Breast epithelium (tissue), 4 donors: Measurements from ENCODE around the gene CYSTM1. TPM values are rescaled to one million over a fixed set of nuclear protein-coding genes. Genes with fewer than 3 reads are reported as not detected.

Experiments used
- DNase-seq, 2 donors: peaks; one replicate each; pipeline ENCODE4 v3.0.0-alpha.2; 2019; ENCODE audit warnings: low spot score in 2 of 2
- H3K27ac ChIP-seq, 2 donors: fragments of 200-600 bp; sonication (generic) in 1 of 2; one replicate each; pipeline ENCODE4 v1.5.1; 2016 to 2019; ENCODE audit warnings: mild to moderate bottlenecking in 1 of 2
- H3K27me3 ChIP-seq, 2 donors: fragments of 200-600 bp; sonication (generic) in 1 of 2; one replicate each; pipeline versions ENCODE4 v1.5.1 to v1.6.0; 2017 to 2019; ENCODE audit warnings: control low read depth in 1 of 2, mild to moderate bottlenecking in 1 of 2
- H3K36me3 ChIP-seq: fragments of 200-600 bp; one replicate; pipeline ENCODE4 v1.5.1; 2019
- H3K4me1 ChIP-seq, 2 donors: fragments of 200-600 bp; sonication (generic); one replicate each; pipeline ENCODE4 v1.5.1; 2016 to 2019; ENCODE audit warnings: control low read depth in 1 of 2
- H3K4me3 ChIP-seq, 3 donors: fragments of 200-600 bp; sonication (generic); 1 replicate in 2 of 3; 2 replicates in 1 of 3; pipeline ENCODE4 v1.5.1; 2016 to 2019; ENCODE audit warnings: mild to moderate bottlenecking in 3 of 3, moderate library complexity in 2 of 3
- H3K9me3 ChIP-seq, 2 donors: fragments of 200-600 bp; sonication (generic) in 1 of 2; one replicate each; pipeline ENCODE4 v1.5.1; 2016 to 2019; ENCODE audit warnings: control low read depth in 1 of 2
- POLR2A ChIP-seq: fragments of 450-650 bp; IDR thresholded peaks from one replicate; pipeline ENCODE4 v1.6.1; 2016; ENCODE audit warnings: antibody characterized with exemption, mild to moderate bottlenecking, moderate library complexity
- POLR2AphosphoS5 ChIP-seq, 3 donors: sonication (generic); formaldehyde crosslinking; IDR thresholded peaks; one replicate each; pipeline ENCODE4 v1.6.1; 2017; ENCODE audit warnings: antibody characterized with exemption in 3 of 3
- intact Hi-C: fragments of 100-400 bp; cut with DNase I; formaldehyde crosslinking; loops from one replicate; pipeline ENCODE4 v1.15.1; 2023; ENCODE audit warnings: low total_unique reads
- total RNA-seq, 3 donors: library from RNA; depleted of rRNA; stranded (reverse); fragments of >200 nt; gene quantifications; one replicate each; pipeline ENCODE4 v1.1.0, GENCODE V29; 2016
- TF ChIP-seq, protein P1 (sequence below), 3 donors: fragments of 450-650 bp; IDR thresholded peaks; one replicate each; pipeline ENCODE4 v1.5.1; 2016 to 2017; ENCODE audit warnings: antibody characterized with exemption in 3 of 3, mild to moderate bottlenecking in 3 of 3, moderate library complexity in 3 of 3

Gene CYSTM1
- total RNA-seq, 3 donors from 2014 or later, result 56.5 to 108 (median 76.0) TPM

DNA sequence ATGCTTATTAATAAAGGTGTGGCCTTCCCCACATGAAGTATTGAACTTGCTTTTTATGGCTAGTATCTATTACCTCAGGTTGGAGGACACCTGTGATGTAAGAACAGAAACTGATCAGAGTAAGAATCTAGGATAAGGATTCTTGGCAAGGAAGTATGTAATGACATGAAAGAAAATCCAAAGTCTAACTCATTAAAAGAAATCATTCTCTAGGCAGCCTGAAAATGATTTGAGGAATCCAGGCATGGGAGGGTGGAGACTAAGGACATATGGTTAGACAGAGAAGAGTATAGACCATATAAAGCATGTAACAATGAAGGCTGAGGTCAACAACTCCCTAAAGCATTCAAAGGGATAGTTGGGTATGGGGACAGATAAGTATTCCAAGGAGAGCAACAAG is 95.0 kb downstream of the CYSTM1 start:
- no peaks in the 10 kb centered on the region for H3K36me3 ChIP-seq
- no peak overlapping the region for H3K4me3 ChIP-seq
- no peaks in the 10 kb centered on the region for H3K27me3 ChIP-seq
- no peak overlapping the region for H3K27ac ChIP-seq
- intact Hi-C loops, result no loop called here
- TF ChIP-seq POLR2AphosphoS5 (IDR thresholded peaks at IDR 0.05), result no peak
- TF ChIP-seq POLR2A, result no peak
- TF ChIP-seq, protein P1, sequence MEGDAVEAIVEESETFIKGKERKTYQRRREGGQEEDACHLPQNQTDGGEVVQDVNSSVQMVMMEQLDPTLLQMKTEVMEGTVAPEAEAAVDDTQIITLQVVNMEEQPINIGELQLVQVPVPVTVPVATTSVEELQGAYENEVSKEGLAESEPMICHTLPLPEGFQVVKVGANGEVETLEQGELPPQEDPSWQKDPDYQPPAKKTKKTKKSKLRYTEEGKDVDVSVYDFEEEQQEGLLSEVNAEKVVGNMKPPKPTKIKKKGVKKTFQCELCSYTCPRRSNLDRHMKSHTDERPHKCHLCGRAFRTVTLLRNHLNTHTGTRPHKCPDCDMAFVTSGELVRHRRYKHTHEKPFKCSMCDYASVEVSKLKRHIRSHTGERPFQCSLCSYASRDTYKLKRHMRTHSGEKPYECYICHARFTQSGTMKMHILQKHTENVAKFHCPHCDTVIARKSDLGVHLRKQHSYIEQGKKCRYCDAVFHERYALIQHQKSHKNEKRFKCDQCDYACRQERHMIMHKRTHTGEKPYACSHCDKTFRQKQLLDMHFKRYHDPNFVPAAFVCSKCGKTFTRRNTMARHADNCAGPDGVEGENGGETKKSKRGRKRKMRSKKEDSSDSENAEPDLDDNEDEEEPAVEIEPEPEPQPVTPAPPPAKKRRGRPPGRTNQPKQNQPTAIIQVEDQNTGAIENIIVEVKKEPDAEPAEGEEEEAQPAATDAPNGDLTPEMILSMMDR (IDR thresholded peaks at IDR 0.05), result no peak
- no peaks in the 10 kb centered on the region for H3K4me1 ChIP-seq
- no peaks in the 10 kb centered on the region for H3K9me3 ChIP-seq
- DNase-seq, result no peak

DNA sequence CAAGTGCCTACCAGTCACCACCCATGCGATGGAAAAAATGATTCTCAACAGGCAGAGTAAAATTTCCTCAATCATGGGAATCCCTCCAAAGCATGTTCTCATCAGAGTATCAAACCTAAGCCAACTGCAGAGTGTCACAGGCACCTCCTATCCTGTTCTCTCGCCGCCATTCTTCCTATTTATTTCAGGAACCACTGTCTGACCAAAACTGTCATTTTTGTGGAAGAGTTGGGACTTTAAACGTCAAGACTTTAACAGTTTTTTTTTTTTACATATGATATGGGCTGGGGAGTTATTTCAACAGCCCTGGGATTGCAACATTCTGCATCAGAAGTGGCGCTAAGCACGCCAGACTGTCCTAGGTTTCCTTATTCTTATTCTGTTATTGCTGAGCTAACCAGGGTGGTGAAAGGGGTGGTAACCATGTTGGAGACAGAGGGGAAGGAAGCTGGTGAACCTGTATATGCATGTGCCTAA is 98.5 kb downstream of the CYSTM1 start:
- TF ChIP-seq POLR2A (no peak), POLR2AphosphoS5 (IDR thresholded peaks at IDR 0.05) (no peak)
- TF ChIP-seq, protein P1 (IDR thresholded peaks at IDR 0.05), result no peak
- intact Hi-C loops, result no loop called here
- no peaks in the 10 kb centered on the region for H3K36me3 ChIP-seq
- DNase-seq, result no peak
- H3K9me3 ChIP-seq, result no peaks in the 10 kb centered on the region
- H3K27ac ChIP-seq, result no peak overlapping the region
- H3K4me1 ChIP-seq, result no peaks in the 10 kb centered on the region
- H3K4me3 ChIP-seq, result no peak overlapping the region
- no peaks in the 10 kb centered on the region for H3K27me3 ChIP-seq

DNA sequence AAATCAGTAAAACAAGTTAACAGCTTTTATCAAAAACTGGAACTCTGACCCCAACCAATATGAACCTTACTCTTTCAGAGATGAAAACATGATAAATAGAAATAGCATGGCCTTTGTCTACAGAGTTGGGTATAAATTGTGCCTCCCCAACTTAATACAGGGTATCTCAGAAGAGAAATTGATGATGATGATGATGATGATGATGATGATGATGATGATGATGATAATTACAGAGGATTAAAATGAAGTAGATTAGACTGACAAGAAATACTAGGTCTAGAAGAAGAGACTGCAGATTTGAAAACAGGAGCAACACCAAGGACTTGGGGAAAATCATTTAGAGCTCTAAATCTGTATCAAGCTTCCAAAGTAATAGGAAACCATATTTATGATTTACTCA is 100.8 kb downstream of the CYSTM1 start:
- TF ChIP-seq POLR2AphosphoS5 (IDR thresholded peaks at IDR 0.05), result no peak
- TF ChIP-seq POLR2A, result no peak
- TF ChIP-seq, protein P1 (IDR thresholded peaks at IDR 0.05), result no peak
- intact Hi-C loops, result no loop called here
- DNase-seq, result no peak
- H3K27me3 ChIP-seq, result no peaks in the 10 kb centered on the region
- H3K27ac ChIP-seq, result no peak overlapping the region
- no peaks in the 10 kb centered on the region for H3K36me3 ChIP-seq
- H3K4me3 ChIP-seq, result no peak overlapping the region
- no peaks in the 10 kb centered on the region for H3K9me3 ChIP-seq
- H3K4me1 ChIP-seq, result no peaks in the 10 kb centered on the region

DNA sequence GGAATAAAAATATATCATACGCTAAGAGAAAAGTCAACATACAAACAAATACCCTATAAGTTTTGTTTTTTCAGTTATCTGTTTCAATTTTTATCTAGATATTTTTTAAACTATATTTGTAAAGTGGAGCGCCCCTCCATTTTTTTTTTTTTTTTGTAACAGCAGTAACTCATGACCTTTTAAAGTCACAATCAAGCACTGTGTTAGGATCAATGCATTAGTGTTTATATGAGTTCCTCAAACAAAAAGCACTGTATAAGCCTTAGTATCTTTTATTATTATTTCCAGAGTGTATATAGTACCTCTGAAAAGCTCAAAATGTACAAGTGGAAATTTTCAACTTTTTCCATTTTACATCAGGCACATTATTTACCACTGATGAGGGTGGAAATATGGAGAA is 107.3 kb downstream of the CYSTM1 start:
- intact Hi-C loops, result loop anchor here (5.0 kb wide), 1 partner anchor 455 kb away; no protein-coding TSS in a partner anchor
- H3K27me3 ChIP-seq, result no peaks in the 10 kb centered on the region
- no peak overlapping the region for H3K4me3 ChIP-seq
- DNase-seq, result no peak
- H3K4me1 ChIP-seq, result no peaks in the 10 kb centered on the region
- H3K27ac ChIP-seq, result no peak overlapping the region
- H3K36me3 ChIP-seq, result no peaks in the 10 kb centered on the region
- no peaks in the 10 kb centered on the region for H3K9me3 ChIP-seq
- TF ChIP-seq POLR2A (no peak), POLR2AphosphoS5 (IDR thresholded peaks at IDR 0.05) (no peak)
- TF ChIP-seq, protein P1 (IDR thresholded peaks at IDR 0.05), result no peak

GRCh38 chr5:140284013-140284412 is 109.0 kb downstream of the CYSTM1 start:
- Histone ChIP-seq H3K9me3 (no peaks in the 10 kb centered on the region), H3K27me3 (no peaks in the 10 kb centered on the region), H3K4me3 (no peak overlapping the region), H3K4me1 (no peaks in the 10 kb centered on the region), H3K36me3 (no peaks in the 10 kb centered on the region), H3K27ac (no peak overlapping the region)
- intact Hi-C loops, result loop anchor here (5.0 kb wide), 1 partner anchor 453 kb away; no protein-coding TSS in a partner anchor
- TF ChIP-seq POLR2AphosphoS5 (IDR thresholded peaks at IDR 0.05) (no peak), POLR2A (no peak)
- TF ChIP-seq, protein P1 (IDR thresholded peaks at IDR 0.05), result no peak
- no peak for DNase-seq
